ENCODE results near the gene CENPT. TPM values are rescaled to one million over a fixed set of nuclear protein-coding genes. Genes with fewer than 3 reads are reported as not detected.

CENPT gene
- total and polyA plus RNA-seq, 2 of the 8 experiments (the other 6 are each of a cell fraction or from before 2014, with no cell fraction given) = 42.4 to 53.4 TPM

DNA sequence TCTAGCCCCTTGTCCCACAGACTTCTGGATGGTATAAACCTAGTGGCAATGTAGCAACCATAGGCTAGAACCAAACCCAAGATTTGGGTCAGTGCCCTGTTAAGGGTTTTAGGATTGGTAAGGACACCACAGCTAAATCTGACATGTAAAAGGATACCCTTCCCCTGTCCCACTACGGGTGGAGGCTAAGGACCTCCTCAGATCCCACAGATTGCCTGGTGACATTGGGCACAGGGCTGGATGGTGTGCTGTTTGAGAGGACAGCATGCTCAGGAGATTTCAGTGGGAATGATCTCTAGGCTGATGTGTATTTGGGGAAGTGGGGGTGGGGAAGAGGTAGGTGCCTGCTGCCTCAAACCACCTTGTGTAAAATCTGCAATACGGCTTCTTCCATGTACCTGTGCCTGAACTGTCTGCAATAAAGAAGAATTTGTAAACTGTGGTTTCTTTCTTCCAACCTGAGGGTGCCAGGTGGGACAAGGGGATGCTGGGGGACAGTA is 24.7 kb upstream of the CENPT start (continued):
- TF ChIP-seq SAP30 (IDR thresholded peaks at IDR 0.05; ENCODE audit: insufficient read depth, insufficient replicate concordance, low read length) (no peak), BACH1 (IDR thresholded peaks at IDR 0.05; ENCODE audit: low read length) (no peak), KDM1A (IDR thresholded peaks at IDR 0.05; ENCODE audit: borderline replicate concordance, low read length) (no peak), BRCA1 (IDR thresholded peaks at IDR 0.05; ENCODE audit: low read depth, low read length) (no peak)
